ENCODE results near the gene MMP13.

GRCh38 chr11:102989379-102990047 is 34.0 kb upstream of the MMP13 start:
- TF ChIP-seq, protein P1, sequence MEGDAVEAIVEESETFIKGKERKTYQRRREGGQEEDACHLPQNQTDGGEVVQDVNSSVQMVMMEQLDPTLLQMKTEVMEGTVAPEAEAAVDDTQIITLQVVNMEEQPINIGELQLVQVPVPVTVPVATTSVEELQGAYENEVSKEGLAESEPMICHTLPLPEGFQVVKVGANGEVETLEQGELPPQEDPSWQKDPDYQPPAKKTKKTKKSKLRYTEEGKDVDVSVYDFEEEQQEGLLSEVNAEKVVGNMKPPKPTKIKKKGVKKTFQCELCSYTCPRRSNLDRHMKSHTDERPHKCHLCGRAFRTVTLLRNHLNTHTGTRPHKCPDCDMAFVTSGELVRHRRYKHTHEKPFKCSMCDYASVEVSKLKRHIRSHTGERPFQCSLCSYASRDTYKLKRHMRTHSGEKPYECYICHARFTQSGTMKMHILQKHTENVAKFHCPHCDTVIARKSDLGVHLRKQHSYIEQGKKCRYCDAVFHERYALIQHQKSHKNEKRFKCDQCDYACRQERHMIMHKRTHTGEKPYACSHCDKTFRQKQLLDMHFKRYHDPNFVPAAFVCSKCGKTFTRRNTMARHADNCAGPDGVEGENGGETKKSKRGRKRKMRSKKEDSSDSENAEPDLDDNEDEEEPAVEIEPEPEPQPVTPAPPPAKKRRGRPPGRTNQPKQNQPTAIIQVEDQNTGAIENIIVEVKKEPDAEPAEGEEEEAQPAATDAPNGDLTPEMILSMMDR (IDR thresholded peaks at IDR 0.05): no peak
- TF ChIP-seq EZH2 (IDR thresholded peaks at IDR 0.05): no peak
